ENCODE measurements around the gene SLC6A13.
A peak's percentile ranks its signal among the peaks of the same experiment; 100 is the strongest.
"Not testable (repeated sequence)": the region's sequence is repeated elsewhere in the genome, so short reads cannot be mapped to it uniquely, and the experiment has no call there.

Gene SLC6A13
- total RNA-seq: 0 to 0.87 (median 0.38) reads per million in 9 experiments

GRCh38 chr12:262817-263216 is at the start of gene SLC6A13:
SLC6A13 (minus strand) TSS chr12:262836; CDS start chr12:260052, 2,784 bp downstream.
- DNase-seq: no peak
- no peak within 1 kb of the TSS for H3K4me3 Mint-ChIP-seq

GRCh38 chr12:308511-308910 is 45.9 kb upstream of the SLC6A13 start:
- peak overlapping the region in 1 of 2 donors; percentile 77 for H3K27ac Mint-ChIP-seq
- H3K9me3 Mint-ChIP-seq: no peaks in the 10 kb centered on the region
- H3K36me3 Mint-ChIP-seq (ENCODE audit: insufficient read depth): peaks cover 87% of the 10 kb centered on the region
- no peak overlapping the region for H3K4me3 Mint-ChIP-seq
- peaks cover 3 to 14% of the 10 kb centered on the region in 2 donors for H3K4me1 Mint-ChIP-seq (ENCODE audit: low read depth in 2 of 2)
- no peaks in the 10 kb centered on the region for H3K27me3 Mint-ChIP-seq
- no peak for DNase-seq
- no peak for ATAC-seq (replicated peaks)

More at GRCh38 chr12:262817-263216, at the start of gene SLC6A13:
- no peak within 1 kb of the TSS for H3K27ac Mint-ChIP-seq
- H3K4me1 Mint-ChIP-seq (ENCODE audit: low read depth in 2 of 2): peaks cover 0 to 1% of the 10 kb centered on the region in 2 donors
- peaks cover 3% of the 10 kb centered on the region for H3K36me3 Mint-ChIP-seq (ENCODE audit: insufficient read depth)
- H3K9me3 Mint-ChIP-seq: no peaks in the 10 kb centered on the region
- peaks cover 18 to 26% of the 10 kb centered on the region in 2 donors for H3K27me3 Mint-ChIP-seq
- no peak for ATAC-seq (replicated peaks)

GRCh38 chr12:307406-307805 is 44.8 kb upstream of the SLC6A13 start:
- no peaks in the 10 kb centered on the region for H3K9me3 Mint-ChIP-seq

GRCh38 chr12:304805-305204 is 42.2 kb upstream of the SLC6A13 start:
- peaks cover 1 to 7% of the 10 kb centered on the region in 2 donors for H3K9me3 Mint-ChIP-seq
- H3K36me3 Mint-ChIP-seq (ENCODE audit: insufficient read depth): peaks cover 63% of the 10 kb centered on the region
- peaks cover 37 to 47% of the 10 kb centered on the region in 2 donors for H3K4me1 Mint-ChIP-seq (ENCODE audit: low read depth in 2 of 2)
- no peak overlapping the region for H3K4me3 Mint-ChIP-seq
- ATAC-seq (replicated peaks): no peak
- H3K27ac Mint-ChIP-seq: no peak overlapping the region
- no peaks in the 10 kb centered on the region for H3K27me3 Mint-ChIP-seq
- no peak for DNase-seq

More at GRCh38 chr12:307406-307805, 44.8 kb upstream of the SLC6A13 start:
- Mint-ChIP-seq H3K4me3 (no peak overlapping the region), H3K36me3 (ENCODE audit: insufficient read depth) (peaks cover 85% of the 10 kb centered on the region), H3K27ac (no peak overlapping the region), H3K4me1 (ENCODE audit: low read depth in 2 of 2) (peaks cover 13 to 21% of the 10 kb centered on the region in 2 donors), H3K27me3 (no peaks in the 10 kb centered on the region)
- ATAC-seq (replicated peaks): no peak
- DNase-seq: no peak

- H3K9me3 Mint-ChIP-seq; H3K27me3 Mint-ChIP-seq; DNase-seq; ATAC-seq (replicated peaks): not testable (repeated sequence)
- Mint-ChIP-seq H3K36me3 (ENCODE audit: insufficient read depth) (peaks cover 50% of the 10 kb centered on the region), H3K4me1 (ENCODE audit: low read depth in 2 of 2) (peaks cover 44 to 64% of the 10 kb centered on the region in 2 donors), H3K27ac (peak overlapping the region; percentile 66 to 88), H3K4me3 (peak overlapping the region; percentile 44 to 55)
These were observed 40.1 kb upstream of the SLC6A13 start for GRCh38 chr12:302766-303165.

GRCh38 chr12:300166-300565 is 37.5 kb upstream of the SLC6A13 start:
- peak overlapping the region; percentile 24 to 52 for H3K27ac Mint-ChIP-seq
- not testable (repeated sequence) for DNase-seq; H3K9me3 Mint-ChIP-seq; H3K27me3 Mint-ChIP-seq; ATAC-seq (replicated peaks)
- H3K4me1 Mint-ChIP-seq (ENCODE audit: low read depth in 2 of 2): peaks cover 44 to 65% of the 10 kb centered on the region in 2 donors
- peak overlapping the region; percentile 12 to 16 for H3K4me3 Mint-ChIP-seq
- H3K36me3 Mint-ChIP-seq (ENCODE audit: insufficient read depth): peaks cover 46% of the 10 kb centered on the region

- not testable (repeated sequence) for DNase-seq; ATAC-seq (replicated peaks); H3K27me3 Mint-ChIP-seq; H3K4me3 Mint-ChIP-seq; H3K9me3 Mint-ChIP-seq
- peak overlapping the region in 1 of 2 donors; percentile 24 for H3K27ac Mint-ChIP-seq
- H3K4me1 Mint-ChIP-seq (ENCODE audit: low read depth in 2 of 2): peaks cover 44 to 69% of the 10 kb centered on the region in 2 donors
- H3K36me3 Mint-ChIP-seq (ENCODE audit: insufficient read depth): peaks cover 47% of the 10 kb centered on the region
These were observed 36.9 kb upstream of the SLC6A13 start for GRCh38 chr12:299511-299910.

GRCh38 chr12:298059-298458 is 35.4 kb upstream of the SLC6A13 start:
- peaks cover 41 to 63% of the 10 kb centered on the region in 2 donors for H3K4me1 Mint-ChIP-seq (ENCODE audit: low read depth in 2 of 2)
- not testable (repeated sequence) for H3K27ac Mint-ChIP-seq; H3K4me3 Mint-ChIP-seq; DNase-seq; H3K9me3 Mint-ChIP-seq; ATAC-seq (replicated peaks); H3K27me3 Mint-ChIP-seq
- peaks cover 54% of the 10 kb centered on the region for H3K36me3 Mint-ChIP-seq (ENCODE audit: insufficient read depth)

GRCh38 chr12:295132-295531 is 32.5 kb upstream of the SLC6A13 start:
- ATAC-seq (replicated peaks) (no peak), DNase-seq (no peak)
- Mint-ChIP-seq H3K36me3 (ENCODE audit: insufficient read depth) (peaks cover 74% of the 10 kb centered on the region), H3K4me1 (ENCODE audit: low read depth in 2 of 2) (peaks cover 17 to 47% of the 10 kb centered on the region in 2 donors), H3K27ac (peak overlapping the region; percentile 3 to 75), H3K27me3 (no peaks in the 10 kb centered on the region), H3K4me3 (no peak overlapping the region), H3K9me3 (peaks cover 2 to 3% of the 10 kb centered on the region in 2 donors)

GRCh38 chr12:293199-293598 is 30.6 kb upstream of the SLC6A13 start:
- Mint-ChIP-seq H3K27ac (peak overlapping the region in 1 of 2 donors; percentile 14), H3K4me1 (ENCODE audit: low read depth in 2 of 2) (peaks cover 9 to 31% of the 10 kb centered on the region in 2 donors), H3K9me3 (no peaks in the 10 kb centered on the region), H3K27me3 (no peaks in the 10 kb centered on the region), H3K36me3 (ENCODE audit: insufficient read depth) (peaks cover 77% of the 10 kb centered on the region), H3K4me3 (no peak overlapping the region)
- ATAC-seq (replicated peaks) (no peak), DNase-seq (no peak)

GRCh38 chr12:292186-292585 is 29.6 kb upstream of the SLC6A13 start:
- Mint-ChIP-seq H3K27me3 (no peaks in the 10 kb centered on the region), H3K36me3 (ENCODE audit: insufficient read depth) (peaks cover 75% of the 10 kb centered on the region), H3K4me3 (no peak overlapping the region), H3K27ac (no peak overlapping the region), H3K9me3 (no peaks in the 10 kb centered on the region), H3K4me1 (ENCODE audit: low read depth in 2 of 2) (peaks cover 16 to 39% of the 10 kb centered on the region in 2 donors)
- no peak for DNase-seq
- ATAC-seq (replicated peaks): no peak

- no peak for ATAC-seq (replicated peaks)
- no peaks in the 10 kb centered on the region for H3K9me3 Mint-ChIP-seq
- no peak overlapping the region for H3K27ac Mint-ChIP-seq
- H3K36me3 Mint-ChIP-seq (ENCODE audit: insufficient read depth): peaks cover 70% of the 10 kb centered on the region
- H3K27me3 Mint-ChIP-seq: no peaks in the 10 kb centered on the region
- DNase-seq: no peak
- no peak overlapping the region for H3K4me3 Mint-ChIP-seq
- peaks cover 20 to 49% of the 10 kb centered on the region in 2 donors for H3K4me1 Mint-ChIP-seq (ENCODE audit: low read depth in 2 of 2)
These were observed 28.6 kb upstream of the SLC6A13 start for GRCh38 chr12:291153-291723.

- Mint-ChIP-seq H3K27me3 (no peaks in the 10 kb centered on the region), H3K4me1 (ENCODE audit: low read depth in 2 of 2) (peaks cover 20 to 40% of the 10 kb centered on the region in 2 donors), H3K36me3 (ENCODE audit: insufficient read depth) (peaks cover 59% of the 10 kb centered on the region), H3K27ac (no peak overlapping the region), H3K4me3 (no peak overlapping the region), H3K9me3 (no peaks in the 10 kb centered on the region)
- DNase-seq: no peak
- ATAC-seq (replicated peaks): no peak
These were observed 26.1 kb upstream of the SLC6A13 start for GRCh38 chr12:288687-289086.
